Stimulated activated CD8-positive, alpha-beta memory T cell treated with anti-CD3 and anti-CD28 coated beads, Interleukin-12 subunit alpha, Interleukin-12 subunit beta, amount 100 ng/mL, for 24 hours (primary cell): ENCODE results near the gene NUCB2.

Source experiments
- DNase-seq: peaks from one replicate; pipeline ENCODE4 v3.0.0-alpha.2; 2020; ENCODE audit errors: extremely low read depth

Gene NUCB2

DNA sequence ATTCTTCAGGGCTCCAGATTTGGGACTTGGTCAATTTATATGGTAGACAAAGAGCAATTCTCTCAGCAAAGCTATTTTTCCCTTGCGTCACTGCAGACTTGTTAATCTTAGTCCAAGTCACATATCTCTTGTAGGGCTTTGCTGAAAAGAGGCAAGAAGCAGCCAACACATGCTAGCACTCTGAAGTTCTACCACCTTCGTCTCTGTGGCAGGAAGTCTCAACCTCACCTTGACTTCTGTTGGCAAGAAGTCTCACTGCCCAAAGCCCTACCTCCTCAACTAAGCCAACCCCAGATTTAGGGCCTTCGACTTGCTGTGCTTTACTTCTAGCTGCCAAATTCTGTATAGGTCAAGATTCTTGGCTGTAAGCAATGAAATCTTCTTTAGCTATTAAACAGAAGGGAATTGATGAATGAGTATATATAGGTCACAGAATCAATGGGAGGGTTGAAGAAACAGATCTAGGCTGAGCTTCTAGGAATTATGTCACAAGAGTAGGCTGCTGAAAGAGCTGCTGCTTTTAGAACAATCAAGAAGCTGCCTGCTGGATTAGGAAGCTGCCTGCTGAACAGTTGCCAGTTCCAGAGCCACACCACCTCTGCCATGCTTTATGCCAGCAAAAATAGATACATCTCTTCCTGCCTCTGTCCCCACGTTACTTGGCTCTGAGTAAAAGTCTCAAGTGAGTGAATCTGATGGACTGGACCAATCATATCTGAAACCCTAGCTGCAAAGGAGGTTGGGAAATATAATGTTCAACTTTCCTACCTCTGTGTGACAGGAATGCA is 57.5 kb downstream of the NUCB2 start:
- no peak for DNase-seq

DNA sequence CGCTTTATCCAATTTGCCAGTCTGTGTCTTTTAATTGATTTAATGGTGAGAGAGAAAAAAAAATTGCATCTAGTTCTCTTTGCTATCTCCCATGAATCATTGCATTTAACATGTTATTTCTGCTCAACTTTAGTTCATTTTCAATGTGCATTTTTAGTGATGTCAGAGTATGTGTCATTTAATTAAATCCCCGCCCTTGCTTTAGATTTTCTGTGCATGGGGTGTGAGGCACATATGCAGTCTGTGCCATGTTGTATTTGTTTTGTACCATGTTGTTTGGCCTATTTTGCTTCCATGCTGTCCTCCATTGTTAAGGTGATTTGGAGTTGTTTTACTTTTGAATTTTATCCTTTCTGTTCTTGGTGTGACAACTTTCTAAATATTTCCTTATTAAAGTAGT is 66.7 kb downstream of the NUCB2 start:
- no peak for DNase-seq

DNA sequence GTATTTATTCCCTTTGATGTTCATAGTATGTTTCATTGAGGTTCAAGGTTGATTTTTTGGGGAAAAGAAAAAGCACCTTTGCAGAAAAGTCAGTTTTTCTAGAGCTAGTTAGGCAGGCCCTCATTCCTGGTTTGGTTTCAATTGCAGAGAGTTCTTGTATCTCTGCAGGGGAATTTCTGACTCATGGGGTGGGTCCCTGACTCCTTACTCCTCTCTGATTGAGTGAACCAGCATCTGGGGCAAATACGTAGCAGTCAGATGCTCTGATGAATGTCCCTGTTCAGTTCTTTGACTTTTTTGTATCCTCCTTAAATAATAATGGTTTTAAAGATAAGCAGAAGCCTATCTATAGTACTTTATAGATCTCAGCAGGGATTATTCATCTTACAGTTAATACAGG is 67.4 kb downstream of the NUCB2 start:
- no peak for DNase-seq

DNA sequence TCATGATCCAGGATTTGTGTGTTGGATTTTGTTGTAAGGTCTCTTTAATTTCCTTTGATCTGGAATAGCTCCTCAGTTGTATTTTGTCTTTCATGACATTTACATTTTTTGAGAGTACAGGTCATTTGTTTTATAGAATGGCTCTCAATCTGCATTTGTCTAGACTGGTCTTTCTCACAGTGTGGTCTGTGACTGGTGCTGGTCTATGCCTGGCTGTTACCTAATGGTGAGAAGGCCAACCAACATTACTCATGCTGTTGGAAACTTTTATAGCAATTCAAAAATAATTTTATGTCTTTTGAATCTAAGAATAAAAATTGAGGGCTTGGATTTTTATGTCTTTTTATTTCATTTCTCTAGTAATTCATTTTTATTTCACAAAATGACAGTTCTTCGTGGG is 71.1 kb downstream of the NUCB2 start:
- no peak for DNase-seq

DNA sequence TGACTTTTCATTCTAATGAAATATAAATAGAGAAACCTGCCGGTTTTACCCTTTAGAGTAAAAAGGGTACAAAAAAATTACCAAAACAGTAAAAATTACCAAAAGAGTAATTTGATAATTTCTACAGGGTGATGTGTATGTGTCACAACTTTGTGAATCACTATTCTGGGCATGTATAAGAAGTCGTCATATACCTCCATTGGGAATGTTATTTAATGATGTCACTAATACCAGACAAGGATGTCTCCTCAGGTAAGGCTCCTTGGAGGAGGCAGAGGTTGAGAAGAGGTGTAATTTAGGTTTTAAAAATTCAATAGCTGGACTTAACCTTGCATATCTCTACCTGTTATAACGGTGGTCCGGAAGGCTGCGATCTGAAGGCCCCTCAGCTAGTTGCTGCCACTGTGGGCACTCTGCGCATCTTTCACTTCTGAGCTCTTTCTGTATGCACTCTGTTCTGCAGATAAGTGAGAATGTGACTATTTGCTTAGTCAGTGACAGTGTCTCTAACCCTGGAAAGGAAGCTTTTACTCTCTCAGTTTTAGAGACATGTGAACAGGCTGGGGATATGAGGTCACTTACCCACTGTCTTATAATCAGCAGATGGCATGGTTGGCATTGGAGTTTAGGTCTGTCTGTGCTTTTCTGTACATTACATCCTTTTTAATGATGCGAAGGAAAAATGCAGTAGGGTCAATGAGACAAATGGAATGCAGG is 74.1 kb downstream of the NUCB2 start:
- DNase-seq = no peak

DNA sequence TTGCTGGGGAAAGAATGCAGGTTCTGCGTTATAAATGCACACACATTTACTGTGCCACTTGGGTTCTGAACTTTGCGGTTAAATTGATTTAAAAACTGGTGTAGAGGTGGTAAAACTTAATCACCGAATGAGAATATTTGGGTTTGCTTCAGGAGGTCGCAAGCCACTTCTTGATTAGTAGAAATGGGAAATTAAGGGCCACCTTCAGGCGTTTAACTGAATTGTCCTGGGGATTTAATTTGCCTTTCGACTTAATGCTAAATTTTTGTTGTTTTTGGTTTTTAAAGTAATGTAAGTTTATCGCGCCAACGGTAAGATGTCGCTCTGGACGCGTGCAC is 74.6 kb downstream of the NUCB2 start:
- no peak for DNase-seq

DNA sequence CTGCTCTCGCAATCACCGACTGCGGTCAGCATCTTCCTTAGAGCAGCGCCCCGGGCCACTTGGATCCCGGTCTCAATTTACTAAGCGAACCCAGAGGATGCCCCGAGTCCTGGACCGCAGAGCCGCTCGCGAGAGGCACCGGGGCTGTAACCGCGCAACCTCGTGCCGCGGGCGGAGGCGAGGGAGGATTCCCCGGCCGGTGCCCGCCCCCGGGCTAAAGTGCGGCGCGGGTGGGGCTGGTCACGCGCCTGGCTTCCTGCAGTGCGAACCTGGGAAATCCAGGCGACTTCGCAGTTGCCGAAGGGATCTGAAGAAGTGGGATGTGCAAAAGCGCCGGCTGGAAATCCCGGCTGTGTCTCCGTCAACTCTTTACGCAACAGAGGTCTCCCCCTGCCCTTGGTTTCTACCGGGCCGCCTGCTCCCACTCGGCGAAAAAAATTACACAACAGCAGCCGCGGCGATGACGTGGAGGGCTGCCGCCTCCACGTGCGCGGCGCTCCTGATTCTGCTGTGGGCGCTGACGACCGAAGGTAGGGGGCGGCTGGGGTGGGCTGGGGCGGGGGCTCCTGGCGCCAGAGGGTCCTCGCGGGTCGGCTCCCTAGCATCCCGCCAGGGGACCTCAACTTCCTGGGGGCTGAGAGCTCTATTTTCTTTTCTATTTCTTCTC is 75.1 kb downstream of the NUCB2 start, which contains the start of gene NCR3LG1:
Gene NCR3LG1, plus strand, starts transcription at position 291 of the 667 bp plus-strand sequence. Its CDS starts 170 bp downstream, at position 461.
- peak; percentile 19 for DNase-seq

DNA sequence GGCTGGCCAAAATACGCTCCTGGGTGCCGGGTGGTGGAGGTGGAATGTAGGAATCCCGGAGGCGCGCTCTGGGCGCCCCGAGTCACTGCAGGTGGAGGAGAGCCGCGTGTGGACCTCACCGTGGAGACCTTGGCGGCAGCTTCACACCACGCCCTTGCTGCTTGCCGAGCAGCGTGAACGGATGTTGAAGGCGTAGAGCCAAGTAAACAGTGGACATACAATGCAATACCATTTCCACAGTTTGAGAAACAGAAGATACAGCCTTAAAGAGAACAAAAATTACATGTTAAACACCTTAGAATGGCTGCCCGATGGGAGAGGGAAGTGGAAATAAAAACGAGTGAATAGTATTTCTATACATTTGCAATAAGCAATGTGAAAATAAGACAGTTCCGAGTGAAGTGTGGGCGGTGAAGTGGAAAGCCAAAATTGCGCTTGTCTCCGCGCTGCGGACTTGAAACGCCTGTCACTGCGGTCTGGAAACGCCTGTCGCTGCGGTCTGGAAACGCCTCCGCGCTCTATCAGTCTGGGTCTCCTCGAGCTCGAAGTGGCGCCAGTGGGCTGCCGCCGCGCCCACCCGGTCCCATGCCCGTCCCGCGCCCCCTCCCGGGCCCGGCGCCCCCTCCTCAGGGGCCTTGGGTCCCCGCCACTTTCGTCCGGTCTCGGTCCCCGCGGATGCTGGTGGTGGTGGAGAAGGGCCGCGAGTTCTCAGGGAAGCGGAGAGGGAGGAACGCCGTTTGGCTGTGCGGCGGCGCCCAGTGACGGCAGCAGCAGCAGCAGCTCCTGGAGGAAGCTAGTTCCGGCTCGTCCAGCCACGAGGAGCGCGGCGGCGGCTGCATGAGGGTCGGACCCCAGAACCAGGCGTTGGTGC is 76.6 kb downstream of the NUCB2 start:
- DNase-seq = peak; percentile 31

DNA sequence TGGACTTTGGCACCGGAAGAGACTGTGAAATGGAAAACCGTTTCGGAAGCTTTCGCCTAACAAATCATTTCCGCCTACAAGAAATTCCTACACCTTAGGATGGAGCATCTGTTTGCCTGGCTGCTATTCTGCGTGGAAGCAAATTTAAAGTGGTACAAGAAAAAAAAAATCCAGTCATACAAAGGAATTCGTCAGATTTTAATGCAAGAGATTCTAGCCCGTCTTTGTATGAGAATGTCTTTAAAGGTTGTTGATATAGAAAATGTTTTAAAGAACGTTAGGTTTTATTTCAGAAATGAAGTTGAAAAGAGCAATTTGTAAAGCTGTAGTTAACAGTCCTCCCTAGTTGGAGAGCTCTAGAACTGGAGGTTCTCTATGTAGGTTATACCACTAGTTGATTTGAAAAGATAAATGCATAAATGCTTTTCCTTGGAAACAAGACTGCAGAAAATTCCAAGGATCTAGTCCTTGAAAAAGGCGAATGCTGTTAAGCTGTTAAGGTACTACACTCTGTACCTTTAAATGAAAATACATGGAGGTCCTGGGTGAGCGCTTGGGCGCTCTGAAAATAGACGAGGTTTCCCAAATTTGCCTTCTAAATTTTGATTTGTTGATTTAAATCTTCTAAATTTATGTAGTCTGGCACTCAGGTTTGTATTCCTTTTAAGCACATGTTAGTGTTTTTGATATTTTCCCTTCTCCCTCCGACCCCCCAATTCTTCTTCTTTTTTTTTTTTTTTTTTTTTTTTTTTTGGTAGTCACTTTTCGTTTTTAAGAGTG is 77.5 kb downstream of the NUCB2 start:
- DNase-seq = no peak

DNA sequence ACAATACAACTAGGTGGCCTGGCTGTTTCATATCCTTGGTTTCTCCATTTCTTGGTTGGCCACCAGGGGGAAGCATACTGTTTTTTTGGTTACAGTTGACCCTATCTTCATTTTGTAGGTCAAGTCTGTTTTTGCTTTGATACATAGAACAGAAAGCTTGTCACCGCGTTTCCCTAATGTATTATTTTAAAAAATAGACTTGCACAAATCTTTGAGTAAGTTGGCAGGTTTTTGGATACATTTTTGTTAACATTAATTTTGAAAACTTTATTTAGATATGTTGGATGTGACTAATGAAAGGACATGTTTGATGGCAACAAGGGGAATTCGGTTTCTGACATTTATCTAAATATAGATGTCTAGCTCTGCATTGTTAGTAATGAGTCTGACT is 78.1 kb downstream of the NUCB2 start:
- DNase-seq = peak; percentile 27

DNA sequence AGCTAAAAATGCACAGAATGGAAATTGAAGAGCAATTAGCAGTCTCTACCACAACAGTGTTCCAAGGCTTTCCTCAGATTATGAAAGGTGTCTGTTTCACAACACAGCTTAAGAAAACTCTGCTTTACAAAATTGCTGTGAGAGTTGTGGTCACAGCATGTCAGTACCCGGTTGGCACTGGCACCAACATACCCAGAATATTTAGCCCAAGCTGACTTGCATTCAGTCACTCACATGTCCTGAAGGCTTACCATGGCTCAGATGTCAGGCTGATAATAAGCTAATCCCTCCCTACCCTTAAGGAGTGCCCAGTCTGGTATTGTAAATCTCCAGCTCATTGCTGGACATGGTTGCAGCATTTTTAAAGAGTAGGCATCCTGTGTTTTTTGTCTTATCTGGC is 90.0 kb downstream of the NUCB2 start:
- no peak for DNase-seq

DNA sequence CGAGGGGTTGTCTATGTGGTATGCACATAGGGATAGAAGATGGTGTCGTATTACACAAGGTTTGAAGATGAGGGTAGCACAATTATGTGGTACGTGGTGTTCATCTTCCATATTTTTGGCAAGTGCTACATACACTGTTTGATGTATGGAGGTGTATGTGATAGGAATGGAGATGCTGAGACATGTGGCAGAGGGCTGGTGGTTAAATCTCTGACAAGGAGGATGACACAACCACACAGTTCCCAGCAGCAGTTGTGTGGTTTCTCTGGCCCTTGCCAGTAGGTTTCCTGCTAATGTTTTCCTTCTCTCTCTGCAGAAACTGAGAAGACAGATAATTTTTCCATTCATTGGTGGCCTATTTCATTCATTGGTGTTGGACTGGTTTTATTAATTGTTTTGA is 92.0 kb downstream of the NUCB2 start:
- no peak for DNase-seq

DNA sequence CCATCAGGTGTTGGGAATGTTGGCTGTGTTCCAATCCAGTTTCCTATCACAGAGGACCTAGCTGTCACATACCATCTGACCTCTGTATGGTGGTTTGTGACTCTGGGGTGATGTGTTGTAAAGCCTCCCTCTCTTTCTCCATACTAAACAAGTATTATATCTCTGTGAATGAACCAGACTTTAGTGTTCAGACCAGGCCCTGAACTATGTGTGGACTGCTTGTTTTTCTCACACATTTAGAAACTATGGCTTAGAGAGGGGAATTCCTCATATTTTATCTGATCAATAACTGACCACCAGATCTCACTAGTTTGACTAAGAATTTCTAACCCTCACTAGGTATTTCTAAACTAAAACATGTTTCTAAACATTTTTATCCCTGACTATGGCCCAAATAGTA is 92.6 kb downstream of the NUCB2 start:
- no peak for DNase-seq

DNA sequence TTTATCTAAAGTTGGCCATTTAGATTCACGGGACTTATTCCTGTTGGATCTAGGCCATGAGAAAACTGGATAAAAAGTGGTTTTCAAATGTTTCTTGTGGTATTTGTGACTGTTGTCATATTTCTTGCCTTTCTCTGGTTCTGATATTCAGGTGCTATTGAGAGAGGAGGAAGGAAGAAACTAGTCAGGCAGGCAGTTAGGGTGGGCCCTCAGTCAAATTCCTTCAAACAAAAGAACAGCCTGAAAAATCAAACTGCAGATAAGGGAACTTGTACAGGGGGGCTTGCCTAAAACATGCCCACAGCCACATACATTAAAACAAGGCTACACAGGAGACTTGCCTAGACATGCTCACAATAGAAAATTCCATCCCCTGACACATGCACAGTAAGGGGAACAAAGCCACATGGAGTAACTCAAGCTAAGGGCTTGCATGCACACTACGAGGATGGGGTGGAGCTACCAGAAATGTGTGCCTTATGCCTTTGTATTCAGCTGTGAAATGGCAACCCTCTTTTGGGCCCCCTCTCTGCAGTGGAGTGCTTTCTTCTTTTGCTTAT is 93.2 kb downstream of the NUCB2 start:
- no peak for DNase-seq

DNA sequence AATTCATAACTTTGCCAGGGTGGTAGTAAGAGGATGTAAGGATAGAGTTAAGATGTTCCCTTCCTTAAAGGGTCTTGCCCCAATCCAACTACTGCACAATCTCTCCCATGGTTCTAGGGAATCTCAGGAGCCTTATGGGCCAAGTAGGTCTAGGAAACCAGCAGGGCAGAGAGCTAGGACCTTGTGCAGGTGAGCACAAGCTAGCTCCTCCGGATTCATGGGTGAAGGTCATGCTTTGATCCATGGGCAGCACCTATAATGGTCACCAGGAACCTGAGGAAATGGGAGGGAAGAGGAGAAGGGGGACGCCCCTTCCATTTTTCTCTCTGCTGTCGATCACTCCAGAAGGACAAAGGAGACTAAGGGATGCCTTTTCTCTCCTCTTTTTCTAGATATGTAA is 95.1 kb downstream of the NUCB2 start:
- DNase-seq = no peak

DNA sequence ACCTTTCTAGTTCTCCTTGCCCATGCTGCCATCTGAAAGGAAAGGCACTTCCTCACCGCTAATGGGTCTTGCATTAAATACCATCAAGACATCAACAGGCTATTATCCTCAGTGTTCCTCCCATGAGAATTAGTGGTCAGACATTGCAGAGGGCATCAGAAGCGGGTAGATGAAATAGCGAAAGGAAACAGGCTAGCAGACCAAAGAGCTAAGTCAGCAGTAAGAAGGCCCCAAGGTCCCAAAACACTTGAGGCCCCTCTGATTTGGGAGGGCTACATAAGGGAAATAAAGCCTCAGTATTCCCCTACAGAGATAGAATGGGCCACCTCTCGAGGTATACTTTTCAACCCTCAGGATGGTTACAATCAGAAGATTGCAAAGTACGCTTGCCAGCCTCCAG is 99.0 kb downstream of the NUCB2 start:
- DNase-seq = no peak

DNA sequence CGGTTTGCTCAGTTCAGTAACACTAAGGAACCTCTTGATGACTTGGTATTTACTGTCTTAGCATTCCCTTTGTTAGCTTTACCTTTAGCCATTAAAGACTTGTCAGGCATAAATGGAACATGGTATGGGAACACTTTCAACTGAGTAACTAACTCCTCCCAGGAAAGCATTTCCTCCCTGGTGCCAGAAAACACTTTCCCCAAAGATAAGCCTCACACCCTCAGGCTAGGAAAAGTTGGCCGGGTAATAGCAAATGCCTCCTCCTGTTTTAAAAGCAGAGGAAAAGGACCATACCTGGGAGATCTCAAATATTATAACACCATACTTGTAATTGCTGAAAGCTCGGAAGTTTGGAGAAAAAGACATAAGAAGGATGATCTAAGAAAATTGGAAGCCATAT is 100.0 kb downstream of the NUCB2 start:
- DNase-seq = no peak

DNA sequence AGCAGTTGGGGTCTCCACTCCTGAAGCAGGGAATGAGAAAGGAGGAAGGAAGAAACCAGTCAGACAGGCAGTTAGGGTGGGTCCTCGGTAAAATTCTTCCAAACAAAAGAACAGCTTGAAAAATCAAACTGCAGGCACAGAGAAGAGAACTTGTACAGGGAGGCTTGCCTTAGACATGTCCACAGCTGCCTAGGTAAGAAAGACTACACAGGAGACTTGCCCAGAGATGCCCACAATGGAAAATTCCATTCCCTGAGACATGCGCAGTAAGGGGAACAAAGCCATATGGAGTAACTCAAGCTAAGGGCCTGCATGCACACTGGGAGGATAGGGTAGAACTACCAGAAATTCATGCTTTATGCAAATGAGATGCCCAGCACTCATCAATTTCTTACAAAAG is 102.1 kb downstream of the NUCB2 start:
- DNase-seq = no peak

DNA sequence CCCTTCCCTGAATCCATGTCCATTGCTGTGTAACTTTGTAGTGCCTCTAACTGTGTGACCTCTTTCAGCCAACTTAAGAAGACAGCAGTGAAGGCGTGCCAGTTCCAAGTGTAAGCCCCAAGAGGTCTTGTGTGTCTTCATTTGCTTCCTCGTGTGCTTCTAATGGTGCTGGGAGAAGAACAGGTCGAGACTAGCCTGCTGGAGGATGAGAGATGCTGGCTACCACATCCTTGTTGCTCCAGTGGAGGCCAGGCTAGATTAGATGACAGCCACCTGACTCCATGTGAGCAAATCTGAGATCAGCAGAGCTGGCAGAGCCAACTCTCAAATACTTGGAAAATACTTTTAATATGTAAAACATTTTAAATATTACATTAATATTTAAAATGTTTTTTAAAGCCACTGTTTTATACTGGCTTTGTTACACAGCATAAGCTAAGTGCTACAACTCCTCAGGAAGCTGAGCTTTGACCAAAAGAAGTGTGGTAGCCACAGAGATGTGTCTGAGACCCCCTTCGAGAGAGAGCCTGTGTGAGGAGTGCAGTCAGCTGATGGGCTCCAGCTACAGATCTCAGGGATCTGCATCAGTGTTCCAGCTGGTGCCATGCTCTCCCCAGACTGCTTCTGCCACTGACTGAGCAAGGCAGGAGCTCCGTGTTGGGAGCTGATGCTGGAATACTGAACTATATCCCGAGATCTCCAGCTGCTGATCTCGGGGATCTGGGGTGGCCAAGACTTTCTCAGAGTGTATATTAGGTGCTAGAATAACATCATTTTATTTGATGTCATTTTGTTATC is 103.0 kb downstream of the NUCB2 start:
- no peak for DNase-seq

DNA sequence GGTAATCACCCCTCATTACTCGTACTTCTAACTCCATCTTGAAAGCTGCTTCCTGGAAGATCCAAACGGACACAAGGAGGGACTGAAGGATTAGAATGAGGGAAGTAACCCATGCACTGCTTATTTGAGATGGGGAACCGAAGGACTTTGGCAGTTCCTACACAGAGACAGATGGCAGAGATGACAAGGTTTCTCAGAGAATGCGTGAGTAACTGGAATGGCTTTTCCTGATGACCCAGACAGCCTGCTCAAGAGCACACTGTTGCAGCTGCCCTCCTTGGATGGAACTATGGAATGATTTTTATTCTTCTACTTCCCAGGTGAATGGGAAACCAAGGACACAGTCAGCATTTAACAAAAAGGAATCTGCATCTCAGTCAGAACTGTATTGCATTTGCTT is 104.6 kb downstream of the NUCB2 start:
- no peak for DNase-seq
